GM23248 (cell line): ENCODE measurements around the gene VSX2.

Experiments used
- EZH2 ChIP-seq: fragments of 200-600 bp; sonication (generic); IDR thresholded peaks from 2 replicates; pipeline ENCODE4 v1.6.1; 2018; ENCODE audit warnings: antibody characterized with exemption, mild to moderate bottlenecking; ENCODE audit not compliant: insufficient read depth, poor library complexity, severe bottlenecking
- EZH2phosphoT487 ChIP-seq: fragments of 200-600 bp; sonication (generic); IDR thresholded peaks from 2 replicates; pipeline ENCODE4 v1.6.1; 2018; ENCODE audit warnings: antibody characterized with exemption, moderate library complexity, mild to moderate bottlenecking, low read depth; ENCODE audit not compliant: insufficient read depth

- TF ChIP-seq EZH2phosphoT487 (no peak), EZH2 (no peak)
Measured at GRCh38 chr14:74235017-74235416, 4.2 kb upstream of the VSX2 start.
